Loucy (cell line): ENCODE data around the gene TPK1.

Experiments
- EZH2phosphoT487 ChIP-seq: fragments of 200-600 bp; IDR thresholded peaks from 2 replicates; pipeline ENCODE4 v1.6.1; 2018; ENCODE audit warnings: antibody characterized with exemption, mild to moderate bottlenecking, moderate library complexity, borderline replicate concordance
- TF ChIP-seq, protein P1 (sequence below): fragments of 200-600 bp; sonication (generic); conservative IDR thresholded peaks from 2 replicates; pipeline ENCODE4 v1.5.1; 2014; ENCODE audit warnings: mild to moderate bottlenecking, antibody characterized with exemption, low read length

DNA sequence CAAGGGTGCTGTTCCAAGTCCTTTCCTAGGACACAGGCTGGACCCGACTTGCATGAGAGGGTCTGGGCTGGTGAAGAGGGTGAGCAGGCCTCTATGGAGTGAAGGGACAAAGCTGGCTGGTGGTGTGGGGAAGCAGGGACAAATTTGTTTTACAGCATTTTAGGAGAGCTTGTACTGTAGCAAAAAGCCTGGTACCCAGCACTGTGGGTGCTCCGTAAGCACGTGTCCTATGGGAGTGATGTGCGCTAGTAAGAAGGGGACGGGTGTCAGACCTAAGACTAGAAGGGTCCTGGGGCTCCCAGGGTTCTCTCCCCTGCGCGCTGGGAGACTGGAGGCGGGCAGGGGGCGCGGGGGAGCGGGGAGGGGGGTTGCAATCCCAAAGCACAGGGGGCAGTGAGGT, 432.8 kb downstream of the TPK1 start:
- TF ChIP-seq, protein P1, sequence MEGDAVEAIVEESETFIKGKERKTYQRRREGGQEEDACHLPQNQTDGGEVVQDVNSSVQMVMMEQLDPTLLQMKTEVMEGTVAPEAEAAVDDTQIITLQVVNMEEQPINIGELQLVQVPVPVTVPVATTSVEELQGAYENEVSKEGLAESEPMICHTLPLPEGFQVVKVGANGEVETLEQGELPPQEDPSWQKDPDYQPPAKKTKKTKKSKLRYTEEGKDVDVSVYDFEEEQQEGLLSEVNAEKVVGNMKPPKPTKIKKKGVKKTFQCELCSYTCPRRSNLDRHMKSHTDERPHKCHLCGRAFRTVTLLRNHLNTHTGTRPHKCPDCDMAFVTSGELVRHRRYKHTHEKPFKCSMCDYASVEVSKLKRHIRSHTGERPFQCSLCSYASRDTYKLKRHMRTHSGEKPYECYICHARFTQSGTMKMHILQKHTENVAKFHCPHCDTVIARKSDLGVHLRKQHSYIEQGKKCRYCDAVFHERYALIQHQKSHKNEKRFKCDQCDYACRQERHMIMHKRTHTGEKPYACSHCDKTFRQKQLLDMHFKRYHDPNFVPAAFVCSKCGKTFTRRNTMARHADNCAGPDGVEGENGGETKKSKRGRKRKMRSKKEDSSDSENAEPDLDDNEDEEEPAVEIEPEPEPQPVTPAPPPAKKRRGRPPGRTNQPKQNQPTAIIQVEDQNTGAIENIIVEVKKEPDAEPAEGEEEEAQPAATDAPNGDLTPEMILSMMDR = no peak
- no peak for TF ChIP-seq EZH2phosphoT487
